Tibial nerve (tissue), 4 donors: Measurements from ENCODE around the gene C22orf39. TPM values are rescaled to one million over a fixed set of nuclear protein-coding genes. Genes with fewer than 3 reads are reported as not detected.

Source experiments
- DNase-seq, 2 donors: peaks; one replicate each; pipeline ENCODE4 v3.0.0-alpha.2; 2019; ENCODE audit warnings: low spot score in 2 of 2
- H3K27ac ChIP-seq, 4 donors: fragments of 200-600 bp; sonication (generic) in 3 of 4; one replicate each; pipeline ENCODE4 v1.5.1; 2017 to 2019; ENCODE audit warnings: mild to moderate bottlenecking in 1 of 4
- H3K27me3 ChIP-seq, 2 donors: fragments of 200-600 bp; sonication (generic) in 1 of 2; one replicate each; pipeline versions ENCODE4 v1.5.1 to v1.6.0; 2017 to 2019
- H3K36me3 ChIP-seq, 3 donors: fragments of 200-600 bp; sonication (generic); one replicate each; pipeline ENCODE4 v1.5.1; 2018 to 2019
- H3K4me1 ChIP-seq, 4 donors: fragments of 200-600 bp; sonication (generic) in 3 of 4; one replicate each; pipeline ENCODE4 v1.5.1; 2017 to 2019
- H3K4me3 ChIP-seq, 4 donors: fragments of 200-600 bp; sonication (generic) in 3 of 4; one replicate each; pipeline ENCODE4 v1.5.1; 2017 to 2019; ENCODE audit warnings: mild to moderate bottlenecking in 1 of 4, moderate library complexity in 1 of 4
- H3K9me3 ChIP-seq, 4 donors: fragments of 200-600 bp; sonication (generic) in 3 of 4; one replicate each; pipeline ENCODE4 v1.5.1; 2017 to 2019
- CTCF ChIP-seq, 5 experiments: fragments of 200-600 bp in 3 of 5; fragments of 450-650 bp in 2 of 5; sonication (generic) in 3 of 5; IDR thresholded peaks; one replicate each; pipeline ENCODE4 v1.5.1; 2016 to 2019; ENCODE audit warnings: antibody characterized with exemption in 5 of 5, mild to moderate bottlenecking in 3 of 5, moderate library complexity in 2 of 5
- EP300 ChIP-seq, 2 donors: sonication (generic); formaldehyde crosslinking; IDR thresholded peaks; one replicate each; pipeline ENCODE4 v1.6.1; 2017; ENCODE audit warnings: antibody characterized with exemption in 2 of 2, mild to moderate bottlenecking in 1 of 2
- POLR2A ChIP-seq, 2 donors: fragments of 450-650 bp; IDR thresholded peaks; one replicate each; pipeline ENCODE4 v1.6.1; 2017; ENCODE audit warnings: antibody characterized with exemption in 2 of 2, mild to moderate bottlenecking in 2 of 2, moderate library complexity in 2 of 2
- WGBS, 2 donors: methylation state at CpG; one replicate each; pipeline ENCODE4 v1.1.5; 2018; 5-methylcytosine and 5-hydroxymethylcytosine counted together
- total RNA-seq, 4 donors: library from RNA; depleted of rRNA; stranded (reverse); fragments of >200 nt; gene quantifications; one replicate each; pipeline ENCODE4 v1.1.0, GENCODE V29; 2016

C22orf39 gene
- total RNA-seq, 4 donors from 2014 or later: 58.5 to 101 (median 75.1) TPM

- DNase-seq: no peak
- H3K36me3 ChIP-seq: peaks cover 0 to 77% (median 12%) of the 10 kb centered on the region in 3 donors
- H3K4me3 ChIP-seq: no peak overlapping the region
- H3K4me1 ChIP-seq: no peaks in the 10 kb centered on the region
- H3K27me3 ChIP-seq: no peaks in the 10 kb centered on the region
- no peak overlapping the region for H3K27ac ChIP-seq
- no peaks in the 10 kb centered on the region for H3K9me3 ChIP-seq
- WGBS, 2 donors: 82 to 83% methylated on average over 3 of the region's 3 CpGs
- TF ChIP-seq CTCF (IDR thresholded peaks at IDR 0.05): no peak
- TF ChIP-seq EP300 (IDR thresholded peaks at IDR 0.05): no peak
- no peak for TF ChIP-seq POLR2A (IDR thresholded peaks at IDR 0.05)
Measured at GRCh38 chr22:19404676-19405075, 42.8 kb downstream of the C22orf39 start.

GRCh38 chr22:19402642-19403191 lies 44.8 kb downstream of the C22orf39 start:
- no peaks in the 10 kb centered on the region for H3K4me1 ChIP-seq
- no peak overlapping the region for H3K27ac ChIP-seq
- H3K4me3 ChIP-seq: no peak overlapping the region
- no peak for DNase-seq
- H3K27me3 ChIP-seq: no peaks in the 10 kb centered on the region
- H3K9me3 ChIP-seq: no peaks in the 10 kb centered on the region
- 92 to 96% methylated on average over 4 of the region's 4 CpGs for WGBS, 2 donors
- peaks cover 0 to 77% (median 3%) of the 10 kb centered on the region in 3 donors for H3K36me3 ChIP-seq
- TF ChIP-seq POLR2A (IDR thresholded peaks at IDR 0.05) (no peak), CTCF (IDR thresholded peaks at IDR 0.05) (no peak), EP300 (IDR thresholded peaks at IDR 0.05) (no peak)

GRCh38 chr22:19401483-19401882 lies 46.0 kb downstream of the C22orf39 start:
- TF ChIP-seq EP300 (IDR thresholded peaks at IDR 0.05) (no peak), POLR2A (IDR thresholded peaks at IDR 0.05) (no peak), CTCF (IDR thresholded peaks at IDR 0.05) (no peak)
- H3K36me3 ChIP-seq: peaks cover 0 to 77% (median 5%) of the 10 kb centered on the region in 3 donors
- WGBS, 2 donors: 97 to 98% methylated on average over 4 of the region's 4 CpGs
- H3K4me3 ChIP-seq: no peak overlapping the region
- H3K4me1 ChIP-seq: no peaks in the 10 kb centered on the region
- no peaks in the 10 kb centered on the region for H3K27me3 ChIP-seq
- H3K27ac ChIP-seq: no peak overlapping the region
- no peak for DNase-seq
- H3K9me3 ChIP-seq: no peaks in the 10 kb centered on the region

- H3K27me3 ChIP-seq: no peaks in the 10 kb centered on the region
- no peaks in the 10 kb centered on the region for H3K9me3 ChIP-seq
- H3K27ac ChIP-seq: no peak overlapping the region
- WGBS, 2 donors: 92 to 93% methylated on average over 6 of the region's 6 CpGs
- no peak overlapping the region for H3K4me3 ChIP-seq
- no peaks in the 10 kb centered on the region for H3K4me1 ChIP-seq
- H3K36me3 ChIP-seq: peaks cover 0 to 79% (median 8%) of the 10 kb centered on the region in 3 donors
- DNase-seq: no peak
- TF ChIP-seq CTCF (IDR thresholded peaks at IDR 0.05) (no peak), POLR2A (IDR thresholded peaks at IDR 0.05) (no peak), EP300 (IDR thresholded peaks at IDR 0.05) (no peak)
Measured at GRCh38 chr22:19400881-19401280, 46.6 kb downstream of the C22orf39 start.

GRCh38 chr22:19398652-19399051 lies 48.9 kb downstream of the C22orf39 start:
- DNase-seq: no peak
- Histone ChIP-seq H3K4me1 (no peaks in the 10 kb centered on the region), H3K27ac (no peak overlapping the region), H3K9me3 (no peaks in the 10 kb centered on the region), H3K36me3 (peaks cover 6 to 81% (median 19%) of the 10 kb centered on the region in 3 donors), H3K27me3 (no peaks in the 10 kb centered on the region), H3K4me3 (no peak overlapping the region)
- 82 to 85% methylated on average over 2 of the region's 2 CpGs for WGBS, 2 donors
- TF ChIP-seq CTCF (IDR thresholded peaks at IDR 0.05) (no peak), EP300 (IDR thresholded peaks at IDR 0.05) (no peak), POLR2A (IDR thresholded peaks at IDR 0.05) (no peak)
